Measurements from ENCODE around the gene BCAP31. TPM values are rescaled to one million over a fixed set of nuclear protein-coding genes. Genes with fewer than 3 reads are reported as not detected.

BCAP31 gene
- total RNA-seq = 100 to 1,000 TPM; 156 to 159 TPM

- Mint-ChIP-seq H3K36me3 (no peaks in the 10 kb centered on the region), H3K4me1 (ENCODE audit: low read depth in 2 of 2) (peaks cover 10 to 20% of the 10 kb centered on the region in 2 donors), H3K9me3 (no peaks in the 10 kb centered on the region), H3K27me3 (no peaks in the 10 kb centered on the region), H3K27ac (peak within 1 kb of the TSS; percentile 51 to 67), H3K4me3 (peak within 1 kb of the TSS; percentile 84)
- peak; percentile 91 for DNase-seq (ENCODE audit: low spot score)
- ATAC-seq = peak; percentile 87 to 92
Observed at GRCh38 chrX:153724252-153725038, at the start of gene BCAP31, which contains the start of gene ABCD1. TSS of gene BCAP31 (minus strand) at chrX:153724387. CDS start at chrX:153723244, 1,143 bp downstream. TSS of gene ABCD1 (plus strand) at chrX:153724856. CDS start at chrX:153725267, 411 bp downstream.

- Mint-ChIP-seq H3K4me1 (ENCODE audit: low read depth in 2 of 2) (peaks cover 0 to under 1% of the 10 kb centered on the region in 2 donors), H3K27ac (no peak overlapping the region), H3K4me3 (no peak overlapping the region), H3K36me3 (no peaks in the 10 kb centered on the region), H3K27me3 (no peaks in the 10 kb centered on the region), H3K9me3 (no peaks in the 10 kb centered on the region)
- no peak for ATAC-seq
- DNase-seq (ENCODE audit: low spot score) = peak; percentile 51
Observed at GRCh38 chrX:153773218-153773611, 49.0 kb upstream of the BCAP31 start.

GRCh38 chrX:153772316-153773217 is 48.4 kb upstream of the BCAP31 start:
- H3K36me3 Mint-ChIP-seq = no peaks in the 10 kb centered on the region
- H3K4me1 Mint-ChIP-seq (ENCODE audit: low read depth in 2 of 2) = peaks cover 0 to 2% of the 10 kb centered on the region in 2 donors
- no peak overlapping the region for H3K4me3 Mint-ChIP-seq
- DNase-seq (ENCODE audit: low spot score) (no peak), ATAC-seq (no peak)
- no peak overlapping the region for H3K27ac Mint-ChIP-seq
- no peaks in the 10 kb centered on the region for H3K9me3 Mint-ChIP-seq
- no peaks in the 10 kb centered on the region for H3K27me3 Mint-ChIP-seq

GRCh38 chrX:153771415-153772315 is 47.5 kb upstream of the BCAP31 start:
- H3K4me1 Mint-ChIP-seq (ENCODE audit: low read depth in 2 of 2) = peaks cover 0 to 2% of the 10 kb centered on the region in 2 donors
- no peak for ATAC-seq
- H3K36me3 Mint-ChIP-seq = no peaks in the 10 kb centered on the region
- DNase-seq (ENCODE audit: low spot score) = peak; percentile 60
- no peaks in the 10 kb centered on the region for H3K9me3 Mint-ChIP-seq
- H3K27me3 Mint-ChIP-seq = peaks cover 0 to under 1% of the 10 kb centered on the region in 2 donors
- H3K27ac Mint-ChIP-seq = no peak overlapping the region
- H3K4me3 Mint-ChIP-seq = no peak overlapping the region

GRCh38 chrX:153770601-153771414 is 46.6 kb upstream of the BCAP31 start:
- Mint-ChIP-seq H3K4me1 (ENCODE audit: low read depth in 2 of 2) (peaks cover 0 to 5% of the 10 kb centered on the region in 2 donors), H3K27ac (no peak overlapping the region), H3K4me3 (no peak overlapping the region), H3K27me3 (peaks cover 0 to 4% of the 10 kb centered on the region in 2 donors), H3K9me3 (no peaks in the 10 kb centered on the region), H3K36me3 (no peaks in the 10 kb centered on the region)
- ATAC-seq (no peak), DNase-seq (ENCODE audit: low spot score) (peak; percentile 51)

GRCh38 chrX:153769865-153770600 is 45.8 kb upstream of the BCAP31 start:
- Mint-ChIP-seq H3K27me3 (peaks cover 0 to 4% of the 10 kb centered on the region in 2 donors), H3K9me3 (no peaks in the 10 kb centered on the region), H3K4me3 (no peak overlapping the region)

GRCh38 chrX:153769158-153769864 is 45.1 kb upstream of the BCAP31 start:
- Mint-ChIP-seq H3K27ac (no peak overlapping the region), H3K27me3 (peaks cover 0 to 4% of the 10 kb centered on the region in 2 donors), H3K4me1 (ENCODE audit: low read depth in 2 of 2) (peaks cover 0 to 5% of the 10 kb centered on the region in 2 donors), H3K9me3 (no peaks in the 10 kb centered on the region), H3K4me3 (no peak overlapping the region), H3K36me3 (no peaks in the 10 kb centered on the region)
- peak; percentile 59 for DNase-seq (ENCODE audit: low spot score)
- no peak for ATAC-seq

More at GRCh38 chrX:153769865-153770600, 45.8 kb upstream of the BCAP31 start:
- peak; percentile 57 for DNase-seq (ENCODE audit: low spot score)
- Mint-ChIP-seq H3K4me1 (ENCODE audit: low read depth in 2 of 2) (peaks cover 0 to 5% of the 10 kb centered on the region in 2 donors), H3K36me3 (no peaks in the 10 kb centered on the region), H3K27ac (no peak overlapping the region)
- ATAC-seq = no peak

- DNase-seq (ENCODE audit: low spot score) = peak; percentile 58
- Mint-ChIP-seq H3K27ac (no peak overlapping the region), H3K4me3 (peak overlapping the region; percentile 44), H3K36me3 (no peaks in the 10 kb centered on the region), H3K4me1 (ENCODE audit: low read depth in 2 of 2) (peaks cover 0 to 9% of the 10 kb centered on the region in 2 donors), H3K9me3 (no peaks in the 10 kb centered on the region), H3K27me3 (peaks cover 0 to 4% of the 10 kb centered on the region in 2 donors)
- no peak for ATAC-seq
Observed at GRCh38 chrX:153768311-153769157, 44.3 kb upstream of the BCAP31 start.

GRCh38 chrX:153767674-153768055 is 43.5 kb upstream of the BCAP31 start:
- Mint-ChIP-seq H3K27me3 (peaks cover 0 to 4% of the 10 kb centered on the region in 2 donors), H3K36me3 (no peaks in the 10 kb centered on the region), H3K4me1 (ENCODE audit: low read depth in 2 of 2) (peaks cover 0 to 9% of the 10 kb centered on the region in 2 donors), H3K4me3 (no peak overlapping the region), H3K9me3 (no peaks in the 10 kb centered on the region), H3K27ac (no peak overlapping the region)
- ATAC-seq = no peak
- DNase-seq (ENCODE audit: low spot score) = peak; percentile 45

GRCh38 chrX:153766871-153767673 is 42.9 kb upstream of the BCAP31 start:
- H3K4me1 Mint-ChIP-seq (ENCODE audit: low read depth in 2 of 2) = peaks cover 0 to 9% of the 10 kb centered on the region in 2 donors
- H3K9me3 Mint-ChIP-seq = no peaks in the 10 kb centered on the region
- ATAC-seq (no peak), DNase-seq (ENCODE audit: low spot score) (peak; percentile 59)
- H3K27me3 Mint-ChIP-seq = peaks cover 0 to 4% of the 10 kb centered on the region in 2 donors
- H3K36me3 Mint-ChIP-seq = no peaks in the 10 kb centered on the region
- H3K27ac Mint-ChIP-seq = no peak overlapping the region
- no peak overlapping the region for H3K4me3 Mint-ChIP-seq

All from natural killer cell treated with Interleukin-12 subunit alpha and Interleukin-12 subunit beta and Interleukin-15 and Interleukin-18, amount 100 ng/mL, for 72 hours (primary cell).